ENCODE results near the gene TACC2.

Gene TACC2

DNA sequence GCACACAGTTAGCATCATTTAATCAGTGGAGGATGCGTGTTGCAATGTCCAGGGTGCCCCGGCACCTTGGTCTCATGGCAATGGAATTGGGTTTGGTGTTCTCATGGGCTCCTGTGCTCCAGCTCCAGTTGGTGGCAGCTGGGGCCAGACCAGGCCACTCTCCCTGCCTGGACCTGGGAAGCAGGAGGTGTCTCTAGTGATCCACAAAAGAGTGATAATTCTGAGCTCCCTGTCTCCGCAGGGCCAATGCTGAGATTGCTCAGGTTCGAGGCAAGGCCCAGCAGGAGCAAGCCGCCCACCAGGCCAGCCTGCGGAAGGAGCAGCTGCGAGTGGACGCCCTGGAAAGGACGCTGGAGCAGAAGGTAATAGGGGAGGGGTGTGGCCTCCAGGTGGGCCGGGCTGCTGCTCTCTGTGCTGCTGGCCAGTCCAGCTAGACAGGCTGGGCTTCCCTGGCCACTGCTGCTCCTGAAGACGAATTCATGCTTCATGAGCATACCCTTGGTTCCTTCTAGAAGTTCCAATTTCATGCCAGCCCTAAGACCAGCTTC, 260.4 kb downstream of the TACC2 start:
- DNase-seq (ENCODE audit: low read depth) = no peak

DNA sequence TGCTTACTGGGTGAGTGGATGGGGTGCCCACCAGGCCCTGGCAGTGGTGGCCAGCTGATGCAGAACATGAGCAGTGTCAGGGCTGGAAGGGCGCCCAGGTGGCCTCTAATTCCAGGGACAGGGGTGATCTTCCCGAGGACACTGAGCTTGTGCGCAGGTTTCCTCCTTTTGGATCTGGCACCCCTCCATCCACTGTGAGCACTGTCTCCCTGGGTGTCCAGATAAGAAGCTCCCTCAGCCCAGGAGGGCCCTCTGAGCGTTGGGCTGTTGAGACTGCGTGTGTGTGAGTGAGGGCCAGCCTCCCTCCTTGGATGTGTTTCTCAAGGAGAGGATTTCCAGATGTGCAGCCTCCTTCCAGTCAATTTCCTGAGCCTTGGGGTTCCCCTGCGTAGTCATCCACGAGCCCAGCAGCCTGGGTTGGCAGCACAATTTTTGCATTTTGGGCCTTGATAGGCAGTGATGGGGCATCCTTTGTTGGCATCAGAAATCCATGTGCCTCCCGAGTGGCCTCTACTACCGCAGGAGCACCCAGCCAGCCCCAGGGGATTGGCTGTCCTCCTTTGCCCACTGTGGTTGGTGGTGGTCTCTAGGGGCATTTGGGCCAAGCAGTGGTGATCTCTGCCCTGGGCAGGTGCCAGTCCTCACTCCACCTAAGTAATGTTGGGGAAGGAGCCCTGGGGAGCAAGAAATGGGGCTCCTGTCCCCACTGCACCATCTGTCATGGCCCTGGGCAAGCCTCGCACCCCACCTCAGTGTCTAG, 261.2 kb downstream of the TACC2 start:
- TF ChIP-seq, protein P1, sequence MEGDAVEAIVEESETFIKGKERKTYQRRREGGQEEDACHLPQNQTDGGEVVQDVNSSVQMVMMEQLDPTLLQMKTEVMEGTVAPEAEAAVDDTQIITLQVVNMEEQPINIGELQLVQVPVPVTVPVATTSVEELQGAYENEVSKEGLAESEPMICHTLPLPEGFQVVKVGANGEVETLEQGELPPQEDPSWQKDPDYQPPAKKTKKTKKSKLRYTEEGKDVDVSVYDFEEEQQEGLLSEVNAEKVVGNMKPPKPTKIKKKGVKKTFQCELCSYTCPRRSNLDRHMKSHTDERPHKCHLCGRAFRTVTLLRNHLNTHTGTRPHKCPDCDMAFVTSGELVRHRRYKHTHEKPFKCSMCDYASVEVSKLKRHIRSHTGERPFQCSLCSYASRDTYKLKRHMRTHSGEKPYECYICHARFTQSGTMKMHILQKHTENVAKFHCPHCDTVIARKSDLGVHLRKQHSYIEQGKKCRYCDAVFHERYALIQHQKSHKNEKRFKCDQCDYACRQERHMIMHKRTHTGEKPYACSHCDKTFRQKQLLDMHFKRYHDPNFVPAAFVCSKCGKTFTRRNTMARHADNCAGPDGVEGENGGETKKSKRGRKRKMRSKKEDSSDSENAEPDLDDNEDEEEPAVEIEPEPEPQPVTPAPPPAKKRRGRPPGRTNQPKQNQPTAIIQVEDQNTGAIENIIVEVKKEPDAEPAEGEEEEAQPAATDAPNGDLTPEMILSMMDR (conservative IDR thresholded peaks at IDR 0.05; ENCODE audit: low read depth, low read length) = no peak
- no peak overlapping the region for H3K4me3 ChIP-seq (ENCODE audit: low read depth, low read length)

More for the DNA sequence above, 260.4 kb downstream of the TACC2 start:
- TF ChIP-seq, protein P1 (conservative IDR thresholded peaks at IDR 0.05; ENCODE audit: low read depth, low read length) = no peak
- no peak overlapping the region for H3K4me3 ChIP-seq (ENCODE audit: low read depth, low read length)

DNA sequence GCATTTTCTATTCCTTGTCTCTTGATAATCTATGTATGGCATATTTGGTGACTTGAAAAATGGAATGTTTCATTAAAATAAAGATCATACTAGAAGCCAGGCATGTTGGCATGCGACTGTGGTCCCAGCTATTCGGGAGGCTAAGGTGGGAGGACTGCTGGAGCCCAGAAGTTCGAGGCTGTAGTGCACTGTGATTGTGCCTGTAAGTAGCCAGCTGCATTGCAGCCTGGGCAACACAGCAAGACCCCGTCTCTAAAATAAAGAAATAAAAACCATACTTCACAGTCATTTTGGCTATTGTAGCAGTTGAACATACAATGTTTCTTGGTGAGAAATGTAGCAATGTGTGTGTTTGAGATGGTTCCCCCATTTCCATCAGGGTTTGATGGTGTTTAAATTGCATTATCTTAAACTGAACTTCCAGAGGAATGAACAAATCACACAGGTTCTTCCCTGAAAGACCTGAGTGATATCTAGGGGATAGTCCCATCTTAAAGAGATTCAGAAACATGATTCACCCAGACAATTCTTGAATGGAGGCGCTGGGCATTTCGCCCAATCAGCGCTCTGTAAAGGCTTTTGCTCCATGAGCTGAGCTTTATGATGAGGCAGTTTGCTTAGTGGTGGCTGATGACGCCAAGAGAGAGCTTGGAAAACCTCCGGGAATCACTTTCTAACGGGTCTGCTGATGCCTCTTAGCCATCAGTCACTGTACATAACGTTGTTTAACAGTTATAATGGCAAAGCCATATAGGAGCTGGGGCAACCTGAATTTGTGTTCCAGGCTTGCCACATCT, 262.7 kb downstream of the TACC2 start:
- DNase-seq (ENCODE audit: low read depth) = no peak
- TF ChIP-seq, protein P1 (conservative IDR thresholded peaks at IDR 0.05; ENCODE audit: low read depth, low read length) = no peak
- no peak overlapping the region for H3K4me3 ChIP-seq (ENCODE audit: low read depth, low read length)

More for the DNA sequence above, 261.2 kb downstream of the TACC2 start:
- DNase-seq (ENCODE audit: low read depth) = peak; percentile 44

DNA sequence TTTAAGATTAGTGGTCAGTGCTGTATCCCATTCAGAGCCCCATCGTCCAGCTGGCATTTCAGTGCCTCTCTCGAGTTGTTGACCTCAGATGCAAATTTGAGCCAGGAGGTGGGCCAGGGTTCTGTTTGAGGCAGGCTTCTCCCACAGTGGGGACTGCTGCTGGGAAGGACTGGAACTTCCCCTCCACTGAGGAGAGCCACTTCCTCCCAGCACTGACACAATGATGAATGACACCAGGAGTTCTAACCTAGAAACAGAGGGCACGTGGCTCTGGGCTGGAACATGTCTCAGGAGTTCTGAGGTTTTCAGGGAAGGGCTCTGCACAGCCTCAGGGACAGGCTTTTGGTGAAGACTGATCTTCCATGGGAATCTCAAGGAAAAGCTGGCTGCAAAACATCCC, 263.8 kb downstream of the TACC2 start:
- TF ChIP-seq, protein P1 (conservative IDR thresholded peaks at IDR 0.05; ENCODE audit: low read depth, low read length) = no peak
- no peak for DNase-seq (ENCODE audit: low read depth)
- no peak overlapping the region for H3K4me3 ChIP-seq (ENCODE audit: low read depth, low read length)

DNA sequence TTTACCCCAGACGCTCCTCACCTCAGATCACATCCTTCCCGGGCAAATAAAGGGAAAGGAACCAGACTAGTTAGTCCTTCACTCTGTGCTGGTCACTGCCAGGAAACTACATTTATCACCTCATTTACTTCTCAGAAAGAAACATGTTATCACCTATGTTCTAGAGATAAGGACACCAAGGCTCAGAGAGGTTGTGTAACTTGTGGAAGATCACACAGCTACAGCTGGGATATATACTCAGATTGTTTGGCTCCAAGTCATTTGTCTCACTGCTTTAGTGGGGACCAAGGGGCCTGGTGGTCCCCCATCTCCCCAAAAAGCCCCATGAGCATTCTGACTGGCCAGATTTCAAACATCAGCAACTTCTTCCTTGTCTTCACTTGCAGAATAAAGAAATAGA, 264.6 kb downstream of the TACC2 start:
- H3K4me3 ChIP-seq (ENCODE audit: low read depth, low read length) = no peak overlapping the region
- no peak for DNase-seq (ENCODE audit: low read depth)
- TF ChIP-seq, protein P1 (conservative IDR thresholded peaks at IDR 0.05; ENCODE audit: low read depth, low read length) = no peak

DNA sequence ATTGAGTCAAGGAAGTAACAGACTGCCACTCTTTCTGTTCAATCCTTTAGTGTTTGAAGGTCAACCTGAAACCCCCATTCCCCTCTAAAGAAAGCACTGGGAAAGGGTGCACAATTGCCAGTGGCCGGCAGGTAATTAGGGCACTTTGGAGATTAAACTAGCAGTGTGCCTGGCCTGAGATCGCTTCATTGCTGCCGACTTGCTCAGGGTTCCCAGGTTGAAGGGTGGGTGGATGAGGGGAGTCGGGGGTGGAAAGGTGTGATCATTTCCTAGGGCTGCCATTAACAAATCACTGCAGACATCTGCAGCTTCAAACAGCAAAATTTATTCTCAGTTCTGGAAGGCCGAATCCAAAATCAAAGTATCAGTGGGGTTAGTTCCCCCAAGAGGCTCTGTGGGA, 265.9 kb downstream of the TACC2 start:
- no peak overlapping the region for H3K4me3 ChIP-seq (ENCODE audit: low read depth, low read length)
- DNase-seq (ENCODE audit: low read depth) = no peak
- TF ChIP-seq, protein P1 (conservative IDR thresholded peaks at IDR 0.05; ENCODE audit: low read depth, low read length) = no peak
